ENCODE results near the gene OR51B2. TPM values are rescaled to one million over a fixed set of nuclear protein-coding genes. Genes with fewer than 3 reads are reported as not detected.

The OR51B2 gene
- total RNA-seq, 1 experiment from 2014 or later: not detected

- TF ChIP-seq CTCF (IDR thresholded peaks at IDR 0.05) (no peak), TCF7L2 (IDR thresholded peaks at IDR 0.05; ENCODE audit: low read depth, low read length) (no peak), SIN3A (IDR thresholded peaks at IDR 0.05; ENCODE audit: borderline replicate concordance, insufficient read depth, low read depth, low read length) (no peak), POLR2AphosphoS5 (IDR thresholded peaks at IDR 0.05; ENCODE audit: low read depth, low read length) (no peak)
- TF ChIP-seq, protein P1, sequence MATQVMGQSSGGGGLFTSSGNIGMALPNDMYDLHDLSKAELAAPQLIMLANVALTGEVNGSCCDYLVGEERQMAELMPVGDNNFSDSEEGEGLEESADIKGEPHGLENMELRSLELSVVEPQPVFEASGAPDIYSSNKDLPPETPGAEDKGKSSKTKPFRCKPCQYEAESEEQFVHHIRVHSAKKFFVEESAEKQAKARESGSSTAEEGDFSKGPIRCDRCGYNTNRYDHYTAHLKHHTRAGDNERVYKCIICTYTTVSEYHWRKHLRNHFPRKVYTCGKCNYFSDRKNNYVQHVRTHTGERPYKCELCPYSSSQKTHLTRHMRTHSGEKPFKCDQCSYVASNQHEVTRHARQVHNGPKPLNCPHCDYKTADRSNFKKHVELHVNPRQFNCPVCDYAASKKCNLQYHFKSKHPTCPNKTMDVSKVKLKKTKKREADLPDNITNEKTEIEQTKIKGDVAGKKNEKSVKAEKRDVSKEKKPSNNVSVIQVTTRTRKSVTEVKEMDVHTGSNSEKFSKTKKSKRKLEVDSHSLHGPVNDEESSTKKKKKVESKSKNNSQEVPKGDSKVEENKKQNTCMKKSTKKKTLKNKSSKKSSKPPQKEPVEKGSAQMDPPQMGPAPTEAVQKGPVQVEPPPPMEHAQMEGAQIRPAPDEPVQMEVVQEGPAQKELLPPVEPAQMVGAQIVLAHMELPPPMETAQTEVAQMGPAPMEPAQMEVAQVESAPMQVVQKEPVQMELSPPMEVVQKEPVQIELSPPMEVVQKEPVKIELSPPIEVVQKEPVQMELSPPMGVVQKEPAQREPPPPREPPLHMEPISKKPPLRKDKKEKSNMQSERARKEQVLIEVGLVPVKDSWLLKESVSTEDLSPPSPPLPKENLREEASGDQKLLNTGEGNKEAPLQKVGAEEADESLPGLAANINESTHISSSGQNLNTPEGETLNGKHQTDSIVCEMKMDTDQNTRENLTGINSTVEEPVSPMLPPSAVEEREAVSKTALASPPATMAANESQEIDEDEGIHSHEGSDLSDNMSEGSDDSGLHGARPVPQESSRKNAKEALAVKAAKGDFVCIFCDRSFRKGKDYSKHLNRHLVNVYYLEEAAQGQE (IDR thresholded peaks at IDR 0.05; ENCODE audit: insufficient read depth in 1 of 2, low read depth in 2 of 2, low read length in 1 of 2): no peak
- Histone ChIP-seq H3K27me3 (ENCODE audit: control insufficient read depth, insufficient read depth, low read length) (no peaks in the 10 kb centered on the region; the same call in 1 of the 2 replicates), H3K4me3 (ENCODE audit: low read depth in 2 of 2, low read length in 2 of 2) (no peak overlapping the region), H3K4me1 (ENCODE audit: control insufficient read depth, insufficient read depth, low read length) (no peaks in the 10 kb centered on the region), H3K9me3 (ENCODE audit: control insufficient read depth, insufficient read depth, low read depth, low read length) (no peaks in the 10 kb centered on the region), H3K36me3 (ENCODE audit: control insufficient read depth, insufficient read depth, low read length) (no peaks in the 10 kb centered on the region), H3K27ac (ENCODE audit: low read length) (no peak overlapping the region)
- no TSS peak for BruUV-seq (replicated peaks)
- ATAC-seq (no peak), DNase-seq (ENCODE audit: low read depth, low spot score) (no peak)
- in situ Hi-C loops (cut with HindIII; ENCODE audit: low pct_unique_long_range_greater_than_20kb, low sequenced_read_pairs) (no loop called here), intact Hi-C loops (cut with micrococcal nuclease; ENCODE audit: unreplicated experiment) (no loop called here)
- ChIA-PET CTCF (no interaction called here), POLR2A (no interaction called here)
Observed at GRCh38 chr11:5368502-5369043, 44.5 kb upstream of the OR51B2 start.

DNA sequence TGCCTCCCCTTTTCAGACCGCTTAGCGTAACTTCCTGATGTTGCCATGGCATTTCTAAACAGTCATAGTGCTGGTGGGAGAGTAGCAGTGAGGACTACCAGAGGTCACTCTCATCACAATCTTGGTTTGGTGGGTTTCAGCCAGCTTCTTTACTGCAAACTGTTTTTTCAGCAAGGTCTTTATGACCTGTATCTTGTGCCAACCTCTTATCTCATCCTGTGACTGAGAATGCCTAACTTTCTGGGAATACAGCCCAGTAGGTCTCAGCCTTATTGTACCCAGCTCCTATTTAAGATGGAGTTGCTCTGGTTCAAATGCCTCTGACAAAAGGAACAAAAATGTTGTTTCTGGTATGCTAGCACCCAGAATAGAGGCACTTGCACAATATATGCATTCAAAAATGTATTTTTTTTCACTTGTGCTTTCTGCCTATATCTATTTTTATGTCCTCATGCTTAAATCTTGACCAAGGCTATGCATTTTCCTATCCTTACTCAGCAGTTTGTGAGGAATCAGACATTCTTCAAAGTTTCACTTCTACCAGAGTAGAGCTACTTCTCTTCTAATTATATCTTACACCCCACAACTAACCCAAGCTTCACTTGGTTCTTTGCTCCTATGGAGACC is 43.5 kb upstream of the OR51B2 start:
- Histone ChIP-seq H3K36me3 (ENCODE audit: control insufficient read depth, insufficient read depth, low read length) (no peaks in the 10 kb centered on the region), H3K4me3 (ENCODE audit: low read depth in 2 of 2, low read length in 2 of 2) (no peak overlapping the region), H3K9me3 (ENCODE audit: control insufficient read depth, insufficient read depth, low read depth, low read length) (no peaks in the 10 kb centered on the region), H3K27me3 (ENCODE audit: control insufficient read depth, insufficient read depth, low read length) (no peaks in the 10 kb centered on the region; the same call in 1 of the 2 replicates), H3K4me1 (ENCODE audit: control insufficient read depth, insufficient read depth, low read length) (no peaks in the 10 kb centered on the region), H3K27ac (ENCODE audit: low read length) (no peak overlapping the region)
- CTCF ChIA-PET: no interaction called here
- POLR2A ChIA-PET: interaction anchor here (0.6 kb wide), 1 partner anchor 759 kb away, joined by 21 read pairs; no protein-coding TSS in a partner anchor
- TF ChIP-seq TCF7L2 (IDR thresholded peaks at IDR 0.05; ENCODE audit: low read depth, low read length) (no peak), POLR2AphosphoS5 (IDR thresholded peaks at IDR 0.05; ENCODE audit: low read depth, low read length) (no peak), SIN3A (IDR thresholded peaks at IDR 0.05; ENCODE audit: borderline replicate concordance, insufficient read depth, low read depth, low read length) (no peak), CTCF (IDR thresholded peaks at IDR 0.05) (no peak)
- TF ChIP-seq, protein P1 (IDR thresholded peaks at IDR 0.05; ENCODE audit: insufficient read depth in 1 of 2, low read depth in 2 of 2, low read length in 1 of 2): no peak
- ATAC-seq (no peak), DNase-seq (ENCODE audit: low read depth, low spot score) (no peak)
- in situ Hi-C loops (cut with HindIII; ENCODE audit: low pct_unique_long_range_greater_than_20kb, low sequenced_read_pairs): no loop called here
- intact Hi-C loops (cut with micrococcal nuclease; ENCODE audit: unreplicated experiment): no loop called here
- BruUV-seq (replicated peaks): no TSS peak

All from Panc1 (cell line).